Mesothelial cell of epicardium (in vitro differentiated cells): ENCODE results near the gene SMIM14. TPM values are rescaled to one million over a fixed set of nuclear protein-coding genes. Genes with fewer than 3 reads are reported as not detected.

Source experiments
- DNase-seq, 2 experiments: peaks; one replicate each; pipeline ENCODE4 v3.0.0; 2021; ENCODE audit warnings: low spot score in 2 of 2; ENCODE audit not compliant: unreplicated experiment in 2 of 2
- H3K27ac Mint-ChIP-seq: 2 replicates; pipeline ENCODE4 v1.8.0; 2021; ENCODE audit warnings: mixed read lengths
- H3K27me3 Mint-ChIP-seq: 2 replicates; pipeline ENCODE4 v1.8.0; 2021; ENCODE audit warnings: low read depth, mixed read lengths
- H3K36me3 Mint-ChIP-seq: 2 replicates; pipeline ENCODE4 v1.8.0; 2021; ENCODE audit warnings: mixed read lengths
- H3K4me1 Mint-ChIP-seq: 2 replicates; pipeline ENCODE4 v1.8.0; 2021; ENCODE audit warnings: mixed read lengths
- H3K4me3 Mint-ChIP-seq: 2 replicates; pipeline ENCODE4 v1.8.0; 2021; ENCODE audit warnings: mild to moderate bottlenecking, moderate library complexity, mixed read lengths
- H3K9me3 Mint-ChIP-seq: 2 replicates; pipeline ENCODE4 v1.8.0; 2021; ENCODE audit warnings: mixed read lengths
- CTCF ChIP-seq: fragments of 200-600 bp; sonication (generic); IDR thresholded peaks from one replicate; pipeline ENCODE4 v1.5.0; 2021; ENCODE audit warnings: antibody characterized with exemption; ENCODE audit not compliant: unreplicated experiment
- total RNA-seq: library from RNA; stranded (reverse); gene quantifications from 3 replicates; pipeline ENCODE4 v1.2.1, GENCODE V29; 2021

Gene SMIM14
- total RNA-seq, 1 donor from 2014 or later: 15.9 TPM

- Mint-ChIP-seq H3K4me1 (no peaks in the 10 kb centered on the region), H3K27ac (no peak overlapping the region), H3K4me3 (no peak overlapping the region), H3K27me3 (no peaks in the 10 kb centered on the region), H3K36me3 (peaks cover 2% of the 10 kb centered on the region), H3K9me3 (peaks cover 3% of the 10 kb centered on the region)
- DNase-seq: no peak
- TF ChIP-seq CTCF: no peak
Measured at GRCh38 chr4:39649639-39650265, 11.1 kb upstream of the SMIM14 start.

GRCh38 chr4:39648827-39649558 lies 10.3 kb upstream of the SMIM14 start:
- Mint-ChIP-seq H3K27ac (no peak overlapping the region), H3K27me3 (no peaks in the 10 kb centered on the region), H3K9me3 (peaks cover 3% of the 10 kb centered on the region), H3K4me1 (no peaks in the 10 kb centered on the region), H3K4me3 (no peak overlapping the region), H3K36me3 (peaks cover 2% of the 10 kb centered on the region)
- no peak for DNase-seq
- TF ChIP-seq CTCF: no peak

GRCh38 chr4:39648213-39648612 lies 9.5 kb upstream of the SMIM14 start:
- H3K36me3 Mint-ChIP-seq: peaks cover 2% of the 10 kb centered on the region
- H3K4me1 Mint-ChIP-seq: no peaks in the 10 kb centered on the region
- H3K4me3 Mint-ChIP-seq: no peak overlapping the region
- H3K9me3 Mint-ChIP-seq: peaks cover 3% of the 10 kb centered on the region
- no peak for TF ChIP-seq CTCF
- no peaks in the 10 kb centered on the region for H3K27me3 Mint-ChIP-seq
- no peak overlapping the region for H3K27ac Mint-ChIP-seq
- DNase-seq: no peak

- Mint-ChIP-seq H3K27me3 (no peaks in the 10 kb centered on the region), H3K4me1 (peaks cover 10% of the 10 kb centered on the region), H3K27ac (no peak overlapping the region), H3K9me3 (no peaks in the 10 kb centered on the region), H3K4me3 (no peak overlapping the region), H3K36me3 (no peaks in the 10 kb centered on the region)
- no peak for DNase-seq
- TF ChIP-seq CTCF: no peak
Measured at GRCh38 chr4:39642885-39643552, 4.4 kb upstream of the SMIM14 start.

GRCh38 chr4:39641451-39641850 lies 2.8 kb upstream of the SMIM14 start:
- H3K4me1 Mint-ChIP-seq: peaks cover 17% of the 10 kb centered on the region
- no peak overlapping the region for H3K27ac Mint-ChIP-seq
- no peaks in the 10 kb centered on the region for H3K9me3 Mint-ChIP-seq
- no peak for DNase-seq
- TF ChIP-seq CTCF: no peak
- no peaks in the 10 kb centered on the region for H3K27me3 Mint-ChIP-seq
- no peak overlapping the region for H3K4me3 Mint-ChIP-seq
- H3K36me3 Mint-ChIP-seq: no peaks in the 10 kb centered on the region
